Suppressor macrophage (primary cell): ENCODE results near the gene IL17REL.

Experiments
- DNase-seq, 4 experiments: peaks; one replicate each; pipeline ENCODE4 v3.0.0-alpha.2; 2020 to 2022

IL17REL gene

DNA sequence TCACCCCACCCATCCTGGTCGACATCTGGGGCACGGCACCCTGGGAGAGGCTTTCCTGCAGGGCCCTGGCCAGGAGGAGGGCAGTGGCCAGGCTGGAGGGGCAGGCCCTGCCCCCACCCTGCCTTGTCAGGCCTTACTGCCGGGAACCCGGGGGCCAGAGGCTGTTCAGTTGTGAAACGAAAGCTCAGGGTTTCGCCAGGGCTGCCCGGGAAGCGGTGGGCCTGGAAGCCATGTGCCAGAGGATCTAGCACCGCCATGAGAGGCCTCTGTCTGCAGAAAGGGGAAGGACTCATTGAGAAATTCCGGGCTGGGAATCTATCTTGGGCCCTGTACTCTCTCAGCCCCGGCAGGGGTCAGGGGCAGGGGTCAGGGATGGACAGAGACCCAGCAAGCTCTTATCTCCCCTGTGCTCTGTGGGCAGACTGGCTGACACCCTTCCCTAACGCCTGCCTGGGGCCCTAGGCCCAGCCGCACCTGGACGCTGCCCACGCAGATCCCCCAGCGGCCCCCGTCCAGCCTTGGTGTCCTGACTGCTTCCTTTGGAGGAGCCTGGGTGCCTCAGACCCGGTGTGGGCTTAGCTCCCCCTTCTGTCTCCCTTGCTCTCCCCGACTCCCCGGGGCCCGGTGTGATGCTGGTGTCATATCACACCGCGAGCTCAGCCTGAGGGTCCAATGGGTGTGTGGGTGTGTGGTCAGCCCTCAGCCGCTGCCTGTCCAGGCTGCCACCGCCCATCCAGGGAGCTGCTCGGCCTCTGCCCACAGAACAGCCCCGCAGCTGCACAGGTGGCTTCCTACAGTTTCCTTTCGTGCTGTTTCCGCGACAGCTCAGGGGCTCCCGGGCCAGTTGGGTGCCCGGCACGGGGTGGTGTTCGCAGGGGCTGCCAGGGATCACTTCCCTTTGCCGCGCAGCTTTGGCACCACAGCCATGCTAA lies 45.5 kb downstream of the IL17REL start:
- DNase-seq: peak; percentile 88 to 95 (median 94)

DNA sequence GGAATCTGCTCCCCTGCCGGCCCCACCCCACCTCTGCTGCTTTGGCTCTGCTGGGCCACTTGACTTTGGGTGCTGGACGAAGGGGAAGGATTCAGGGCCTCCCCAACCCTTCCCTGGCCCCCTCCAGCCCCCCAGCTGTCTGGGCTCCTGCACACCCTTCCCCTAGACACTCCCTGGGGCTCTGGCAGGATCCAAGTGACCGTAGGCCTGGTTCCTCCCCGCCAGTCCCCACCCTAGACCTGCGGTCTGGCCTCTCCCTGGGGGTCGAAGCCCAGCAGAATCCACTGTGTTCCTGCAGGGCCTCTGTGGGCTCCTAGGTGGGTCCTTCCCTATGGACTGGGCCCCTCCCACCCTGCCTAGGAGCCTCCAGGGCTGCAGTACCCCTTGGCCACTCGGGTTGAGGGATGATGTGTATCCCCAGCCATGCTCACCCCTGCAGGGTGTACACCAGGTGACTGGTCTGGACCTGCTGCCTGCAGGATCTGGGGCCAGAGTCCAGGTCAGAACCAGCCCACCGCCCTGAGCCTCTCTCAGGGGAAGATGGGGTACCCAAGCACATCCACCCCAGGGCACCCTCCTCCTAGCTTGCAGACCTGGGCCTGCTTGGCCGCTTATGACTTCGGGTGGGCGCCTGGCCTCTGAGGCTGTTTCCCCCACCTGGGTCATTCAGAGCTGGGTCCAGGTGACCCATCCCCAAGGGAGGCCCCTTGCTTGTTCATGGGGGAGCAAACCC lies 46.4 kb downstream of the IL17REL start:
- DNase-seq: peak in 2 of 4 experiments; percentile 16 to 27

GRCh38 chr22:49965091-49966040 lies 47.2 kb downstream of the IL17REL start:
- DNase-seq: peak in 2 of 4 experiments; percentile 18 to 23

DNA sequence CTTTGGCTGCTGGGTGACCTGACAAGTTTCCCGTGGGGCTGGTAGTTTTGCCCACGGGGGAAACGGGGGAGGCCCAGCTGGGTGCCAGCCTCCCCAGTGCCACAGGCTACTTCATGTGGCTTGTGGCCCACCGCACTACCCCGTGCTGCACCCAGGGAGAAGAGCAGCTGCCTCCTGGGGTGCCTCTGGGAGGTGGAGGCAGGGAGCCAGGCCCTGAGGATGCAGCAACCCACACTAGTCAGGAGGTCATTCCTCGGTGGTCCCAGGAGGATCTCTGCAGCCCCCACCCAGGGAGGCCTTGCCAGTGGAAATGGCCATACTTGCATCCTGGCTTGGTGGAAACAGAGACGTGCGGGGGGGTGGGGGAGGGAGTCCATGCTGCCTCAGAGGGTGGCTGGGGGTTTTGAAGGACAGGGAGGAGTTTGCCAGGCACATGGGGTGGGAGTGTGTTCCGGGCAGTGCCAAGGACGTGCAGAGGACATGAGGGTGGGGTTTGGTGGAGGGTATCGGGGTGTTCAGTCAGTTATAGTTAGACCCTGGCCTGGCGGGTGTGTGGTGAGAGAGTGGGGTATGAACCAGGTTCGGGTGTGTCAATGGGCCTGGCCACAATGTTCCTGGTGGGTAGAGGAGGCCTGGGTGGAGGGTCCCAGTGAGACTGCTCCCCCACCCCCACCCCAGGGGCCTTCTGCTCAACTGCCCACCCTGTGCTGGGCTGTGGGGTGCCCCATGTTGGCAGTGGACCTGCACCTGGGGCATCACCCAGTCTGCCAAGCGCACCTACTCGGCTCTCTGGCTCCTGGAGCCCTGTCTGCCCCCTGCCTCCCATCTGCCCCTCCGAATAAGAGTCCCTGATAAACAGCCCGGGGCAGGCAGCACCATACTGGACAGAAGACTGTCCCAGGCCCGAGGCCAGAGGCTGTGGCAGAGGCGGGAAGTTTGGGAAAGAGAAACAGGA lies 48.2 kb downstream of the IL17REL start:
- DNase-seq: peak in 1 of 4 experiments; percentile 11

DNA sequence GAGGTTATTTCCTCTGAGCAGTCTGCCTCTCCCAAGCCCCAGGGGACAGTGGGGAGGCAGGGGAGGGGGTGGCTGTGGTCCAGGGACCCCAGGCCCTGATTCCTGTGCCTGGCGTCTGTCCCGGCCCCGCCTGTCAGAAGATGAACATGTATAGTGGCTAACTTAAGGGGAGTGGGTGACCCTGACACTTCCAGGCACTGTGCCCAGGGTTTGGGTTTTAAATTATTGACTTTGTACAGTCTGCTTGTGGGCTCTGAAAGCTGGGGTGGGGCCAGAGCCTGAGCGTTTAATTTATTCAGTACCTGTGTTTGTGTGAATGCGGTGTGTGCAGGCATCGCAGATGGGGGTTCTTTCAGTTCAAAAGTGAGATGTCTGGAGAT lies 48.9 kb downstream of the IL17REL start:
- DNase-seq: peak in 1 of 4 experiments; percentile 3

GRCh38 chr22:49962751-49963646 lies 49.6 kb downstream of the IL17REL start:
- peak in 1 of 4 experiments; percentile 16 for DNase-seq

GRCh38 chr22:49962012-49962750 lies 50.4 kb downstream of the IL17REL start:
- DNase-seq: peak; percentile 91 to 95 (median 94)

DNA sequence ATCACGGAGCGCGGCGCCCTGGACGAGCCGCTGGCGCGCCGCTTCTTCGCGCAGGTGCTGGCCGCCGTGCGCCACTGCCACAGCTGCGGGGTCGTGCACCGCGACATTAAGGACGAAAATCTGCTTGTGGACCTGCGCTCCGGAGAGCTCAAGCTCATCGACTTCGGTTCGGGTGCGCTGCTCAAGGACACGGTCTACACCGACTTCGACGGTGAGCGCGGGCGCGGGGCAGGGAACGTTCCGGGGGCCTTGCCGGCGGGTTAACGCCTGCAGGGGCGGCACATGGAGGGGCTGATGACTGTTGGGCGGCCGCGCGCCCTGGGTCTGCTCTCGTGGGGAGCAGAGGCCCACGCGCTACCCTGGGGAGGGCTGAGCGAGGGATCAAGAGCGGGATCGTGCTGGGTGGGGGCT lies 51.0 kb downstream of the IL17REL start:
- no peak for DNase-seq

DNA sequence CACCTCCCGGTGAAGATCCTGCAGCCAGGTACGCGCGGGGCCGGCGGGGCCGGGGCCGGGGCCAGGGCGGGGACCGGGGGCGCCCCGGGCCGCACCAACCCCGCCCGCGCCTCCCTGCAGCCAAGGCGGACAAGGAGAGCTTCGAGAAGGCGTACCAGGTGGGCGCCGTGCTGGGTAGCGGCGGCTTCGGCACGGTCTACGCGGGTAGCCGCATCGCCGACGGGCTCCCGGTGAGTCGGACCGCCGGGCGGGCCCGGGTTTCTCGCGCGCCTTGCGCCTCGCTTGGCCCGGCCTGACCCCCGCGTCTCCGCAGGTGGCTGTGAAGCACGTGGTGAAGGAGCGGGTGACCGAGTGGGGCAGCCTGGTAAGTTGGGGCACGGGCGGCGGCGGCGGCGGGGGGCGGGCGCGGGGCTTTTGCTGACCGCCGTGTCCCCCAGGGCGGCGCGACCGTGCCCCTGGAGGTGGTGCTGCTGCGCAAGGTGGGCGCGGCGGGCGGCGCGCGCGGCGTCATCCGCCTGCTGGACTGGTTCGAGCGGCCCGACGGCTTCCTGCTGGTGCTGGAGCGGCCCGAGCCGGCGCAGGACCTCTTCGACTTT lies 51.5 kb downstream of the IL17REL start:
- peak; percentile 54 to 76 (median 64) for DNase-seq

GRCh38 chr22:49960159-49961004 lies 52.2 kb downstream of the IL17REL start, which contains the start of gene PIM3:
TSS of gene PIM3 (plus strand) at chr22:49960772. CDS start at chr22:49960948, 176 bp downstream.
- DNase-seq: peak; percentile 98 to 99 (median 99)

DNA sequence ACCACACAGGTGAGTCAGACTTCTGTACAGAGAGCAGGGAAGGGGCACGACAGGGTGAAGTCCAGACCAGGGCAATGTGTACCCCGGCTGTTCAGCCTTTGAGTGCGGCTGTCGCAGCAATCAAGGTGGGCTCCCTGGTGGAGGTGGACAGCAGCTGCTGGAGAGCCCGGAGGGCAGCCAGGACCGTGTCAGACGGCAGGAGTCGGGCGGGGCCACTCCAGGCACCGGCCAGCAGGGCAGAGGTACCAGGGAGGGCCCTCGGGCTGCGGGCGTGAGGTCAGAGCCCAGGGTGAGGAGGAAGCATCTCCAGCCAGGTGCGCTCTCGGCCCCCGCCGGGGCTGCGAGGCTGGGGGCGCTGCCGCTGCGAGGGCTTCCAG lies 52.8 kb downstream of the IL17REL start:
- no peak for DNase-seq

DNA sequence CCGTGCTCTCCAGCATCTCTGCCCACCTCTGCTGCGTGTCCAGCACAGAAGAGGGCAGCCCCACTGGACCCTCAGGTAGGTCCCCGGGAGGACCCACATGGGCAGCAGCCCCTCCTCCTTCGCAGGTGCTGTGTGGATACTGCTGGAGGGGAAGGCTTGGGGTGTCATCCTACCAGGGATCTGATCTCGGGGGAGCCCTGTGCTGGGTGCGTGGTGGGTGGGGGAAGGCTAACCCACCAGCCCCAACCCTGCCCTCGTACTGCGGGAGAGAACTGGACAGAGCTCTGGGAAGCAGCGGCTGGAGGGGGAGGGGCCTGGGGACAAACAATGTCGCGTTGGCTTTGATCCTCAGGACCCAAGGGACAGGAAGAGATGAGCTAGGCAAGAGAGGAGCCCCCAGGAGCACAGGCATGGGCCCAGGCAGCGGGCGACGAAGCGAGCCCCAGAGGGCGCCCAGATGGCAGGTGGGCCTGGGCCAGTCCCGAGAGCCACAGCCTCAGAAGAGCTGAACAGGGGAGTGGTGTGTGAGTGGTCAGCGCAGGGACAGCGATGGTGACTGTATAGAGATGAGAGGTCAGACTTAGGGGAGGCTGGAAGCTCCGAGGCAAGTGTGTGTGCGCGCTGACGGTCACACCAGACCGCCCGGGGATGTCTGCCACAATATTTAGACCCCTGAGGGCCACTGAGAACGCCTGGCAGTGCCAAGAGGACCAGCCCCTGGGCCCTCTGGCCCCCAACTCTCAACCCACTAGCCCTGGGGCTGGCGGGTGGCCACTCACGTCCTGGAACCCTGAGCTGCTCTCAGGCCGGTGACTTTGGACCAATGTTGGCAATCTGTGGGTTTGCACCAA lies 53.4 kb downstream of the IL17REL start:
- DNase-seq: no peak

GRCh38 chr22:49958366-49958921 lies 54.1 kb downstream of the IL17REL start:
- no peak for DNase-seq

DNA sequence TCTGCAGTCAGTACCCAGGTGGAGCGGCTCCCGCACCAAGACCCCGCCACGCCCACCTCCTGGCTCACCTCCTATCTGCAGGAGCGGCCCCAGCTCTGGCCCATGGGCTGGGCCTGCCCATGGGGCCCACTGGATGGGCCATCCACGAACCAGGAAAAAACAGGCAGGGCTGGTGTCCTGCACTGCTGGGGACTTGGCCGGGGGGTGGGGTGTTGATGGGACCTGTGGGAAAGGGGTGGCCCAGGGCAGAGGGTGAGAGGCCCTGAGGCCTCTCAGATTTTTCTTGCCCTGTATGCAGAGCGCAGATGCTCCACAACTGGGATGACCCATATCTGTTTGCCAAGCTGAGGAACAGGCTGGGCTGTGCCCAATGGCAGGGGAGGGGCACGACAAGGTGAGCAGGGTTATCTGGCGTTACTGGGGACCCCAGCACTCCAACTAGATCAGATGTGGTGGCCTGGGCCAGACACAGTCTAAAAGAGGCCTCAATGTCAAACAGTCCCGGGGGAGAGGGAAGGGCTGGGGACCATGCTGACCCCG lies 54.7 kb downstream of the IL17REL start:
- DNase-seq: no peak

DNA sequence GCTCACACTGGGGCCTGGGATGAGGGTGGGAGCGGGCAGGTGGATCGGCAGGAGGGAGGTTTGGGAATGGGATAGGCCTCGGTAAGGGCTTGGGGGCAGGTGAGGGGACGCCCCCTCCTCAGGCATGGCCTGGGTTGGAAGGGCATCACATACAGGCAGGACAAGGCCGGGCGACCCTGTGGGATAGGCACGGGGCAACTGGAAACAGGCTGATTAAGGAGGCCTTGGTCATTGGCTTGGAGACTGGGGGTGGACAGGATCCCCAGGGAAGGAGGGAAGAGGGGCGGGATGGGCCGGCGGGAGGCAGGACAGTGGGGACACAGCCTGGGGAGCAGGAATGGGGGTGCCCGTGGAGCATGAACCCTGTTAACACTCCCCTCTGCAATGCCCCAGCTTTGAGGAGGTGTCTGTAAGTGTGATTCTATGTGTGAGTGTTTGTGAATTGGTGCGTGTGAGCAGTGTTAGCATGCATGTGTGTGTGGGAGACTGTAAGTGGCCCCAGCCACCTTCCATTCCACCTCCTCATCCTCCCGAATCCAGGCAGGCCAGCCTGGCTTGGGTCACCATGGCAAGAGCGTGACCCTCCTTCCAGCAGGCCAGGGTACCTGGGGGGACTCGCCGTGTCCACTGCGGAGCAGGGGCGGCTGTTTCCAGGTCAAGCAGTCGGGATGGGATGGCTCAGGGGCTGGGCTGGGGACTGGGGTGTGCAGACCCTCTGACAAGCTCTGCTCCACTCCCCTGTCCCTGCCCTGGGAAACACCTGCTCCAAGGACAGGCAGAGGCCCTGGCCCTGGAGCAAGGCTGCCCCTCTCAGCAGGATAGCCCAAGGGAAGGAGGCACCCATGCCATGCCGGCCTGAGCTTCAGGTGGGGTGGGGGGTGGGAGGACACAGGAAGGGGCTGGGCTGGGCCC lies 55.4 kb downstream of the IL17REL start:
- no peak for DNase-seq
